Natural killer cell (primary cell): ENCODE results near the gene MYG1. TPM values are rescaled to one million over a fixed set of nuclear protein-coding genes. Genes with fewer than 3 reads are reported as not detected.
A peak's percentile ranks its signal among the peaks of the same experiment; 100 is the strongest.
"Not testable (repeated sequence)": the region's sequence is repeated elsewhere in the genome, so short reads cannot be mapped to it uniquely, and the experiment has no call there.

ENCODE experiments used
- ATAC-seq, 3 donors: fragments of 150-1000 bp in 2 of 3; fragments of 200-7000 bp in 1 of 3; cut with Tn5 transposase; 1 replicate in 1 of 3; 2 replicates in 2 of 3; pipeline ENCODE4 v1.10.0; 2021; ENCODE audit warnings: mild to moderate bottlenecking in 2 of 3, moderate library complexity in 2 of 3
- DNase-seq, 2 donors: peaks; one replicate each; pipeline versions ENCODE4 v3.0.0 to v3.0.0-alpha.2; 2013 to 2021; ENCODE audit warnings: mixed read lengths in 1 of 2
- H3K27ac ChIP-seq: one replicate; pipeline ENCODE4 v1.5.1; 2013; ENCODE audit warnings: mild to moderate bottlenecking, low read length
- H3K27me3 ChIP-seq: one replicate; pipeline ENCODE4 v1.6.1; 2013; ENCODE audit warnings: low read length; ENCODE audit not compliant: control insufficient read depth, insufficient read depth
- H3K36me3 ChIP-seq: one replicate; pipeline ENCODE4 v1.6.1; 2013; ENCODE audit warnings: low read length; ENCODE audit not compliant: control insufficient read depth, insufficient read depth
- H3K4me1 ChIP-seq: one replicate; pipeline ENCODE4 v1.6.1; 2013; ENCODE audit warnings: low read length; ENCODE audit not compliant: control insufficient read depth, insufficient read depth
- H3K4me3 ChIP-seq: one replicate; pipeline ENCODE4 v1.5.1; 2013; ENCODE audit warnings: low read length
- H3K9me3 ChIP-seq: one replicate; pipeline ENCODE4 v1.6.1; 2013; ENCODE audit warnings: low read length; ENCODE audit not compliant: control insufficient read depth, insufficient read depth
- H3K27ac Mint-ChIP-seq, 2 donors: one replicate each; pipeline ENCODE4 v1.8.0; 2022; ENCODE audit warnings: mild to moderate bottlenecking in 2 of 2, mixed read lengths in 2 of 2, moderate library complexity in 1 of 2
- H3K27me3 Mint-ChIP-seq, 2 donors: one replicate each; pipeline ENCODE4 v1.8.0; 2022; ENCODE audit warnings: low read depth in 2 of 2, mixed read lengths in 2 of 2
- H3K36me3 Mint-ChIP-seq: one replicate; pipeline ENCODE4 v1.8.0; 2022; ENCODE audit warnings: mixed read lengths
- H3K4me1 Mint-ChIP-seq, 2 donors: one replicate each; pipeline ENCODE4 v1.8.0; 2022; ENCODE audit warnings: mixed read lengths in 2 of 2
- H3K4me3 Mint-ChIP-seq: one replicate; pipeline ENCODE4 v1.8.0; 2022; ENCODE audit warnings: mild to moderate bottlenecking, moderate library complexity, mixed read lengths
- H3K9me3 Mint-ChIP-seq, 2 donors: one replicate each; pipeline ENCODE4 v1.8.0; 2022; ENCODE audit warnings: mixed read lengths in 2 of 2
- WGBS: methylation state at CpG from one replicate; pipeline ENCODE4 v1.1.7; 2013; ENCODE audit warnings: missing lambda C conversion rate; ENCODE audit not compliant: insufficient coverage; 5-methylcytosine and 5-hydroxymethylcytosine counted together
- intact Hi-C: fragments of 100-400 bp; cut with micrococcal nuclease; formaldehyde crosslinking; loops from one replicate; pipeline ENCODE4 v1.14.2; 2022
- total RNA-seq, 4 donors: library from RNA; stranded (reverse); fragments of 120-200 nt in 1 of 4; gene quantifications; one replicate each; pipeline versions ENCODE4 v1.2.3 to v1.2.4, GENCODE V29; 2013 to 2022
- TF ChIP-seq, protein P1 (sequence below): fragments of 200-600 bp; IDR thresholded peaks from one replicate; pipeline ENCODE4 v1.8.0; 2022; ENCODE audit warnings: antibody characterized with exemption

MYG1 gene
- total RNA-seq, 3 donors from 2014 or later (not counting 1 experiment from before 2014, with no cell fraction given) = 22.8 to 30.6 (median 28.1) TPM

DNA sequence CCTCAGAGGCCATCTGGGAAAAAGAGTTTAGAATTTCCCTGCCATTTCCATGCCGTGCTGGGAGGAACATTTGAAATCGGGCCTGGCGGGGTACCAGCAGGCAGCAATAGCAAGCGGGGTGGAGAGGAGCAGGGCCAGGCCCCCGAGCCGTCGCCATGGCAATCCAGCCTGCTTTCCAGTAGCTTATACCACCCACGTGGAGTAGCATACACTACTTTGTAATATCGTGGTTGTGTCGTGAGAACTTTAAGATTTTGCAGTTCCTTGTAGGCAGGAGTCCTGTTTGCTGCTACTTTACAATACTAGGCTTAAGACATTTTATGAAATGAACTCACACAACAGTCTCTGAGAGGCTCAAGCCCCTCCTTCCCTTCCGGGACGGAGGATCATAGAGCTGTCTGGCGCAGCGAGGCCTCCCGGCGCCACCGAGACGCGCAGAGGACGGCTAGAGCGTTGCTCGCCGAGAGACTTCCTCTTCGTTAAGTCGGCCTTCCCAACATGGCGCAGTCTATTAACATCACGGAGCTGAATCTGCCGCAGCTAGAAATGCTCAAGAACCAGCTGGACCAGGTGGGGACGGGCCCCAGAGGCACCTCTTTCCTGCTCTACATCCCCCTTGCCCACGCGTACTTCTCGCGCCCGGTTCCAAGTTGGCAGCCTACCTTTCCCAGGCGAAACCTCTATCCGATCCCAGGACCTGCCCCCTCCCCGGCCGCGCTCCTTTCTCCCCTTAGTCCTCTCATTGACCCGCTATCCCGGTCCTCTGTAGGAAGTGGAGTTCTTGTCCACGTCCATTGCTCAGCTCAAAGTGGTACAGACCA lies 4.2 kb upstream of the MYG1 start, which contains the start of gene PFDN5:
Gene PFDN5, plus strand, starts transcription at position 473 of the 821 bp plus-strand sequence. Its CDS starts 26 bp downstream, at position 499.
- ATAC-seq (peak; percentile 90 to 97 (median 92)), DNase-seq (peak; percentile 77 to 95)
- Histone ChIP-seq H3K4me3 (peak within 1 kb of the TSS; percentile 79), H3K9me3 (no peaks in the 10 kb centered on the region), H3K36me3 (peaks cover 10% of the 10 kb centered on the region), H3K27ac (peak within 1 kb of the TSS; percentile 75), H3K27me3 (no peaks in the 10 kb centered on the region), H3K4me1 (peaks cover 36% of the 10 kb centered on the region)
- intact Hi-C loops = loop anchor here (1.0 to 5.0 kb wide), 2 partner anchors 26 to 73 kb away; partner anchors contain the start of gene AAAS
- no peaks in the 10 kb centered on the region for H3K36me3 Mint-ChIP-seq
- WGBS = under 1% methylated on average over 36 of the region's 42 CpGs
- peak within 1 kb of the TSS; percentile 96 for H3K4me3 Mint-ChIP-seq
- peaks cover 42 to 46% of the 10 kb centered on the region in 2 donors for H3K4me1 Mint-ChIP-seq
- H3K27ac Mint-ChIP-seq = peak within 1 kb of the TSS; percentile 95 to 98
- no peaks in the 10 kb centered on the region for H3K27me3 Mint-ChIP-seq
- TF ChIP-seq, protein P1, sequence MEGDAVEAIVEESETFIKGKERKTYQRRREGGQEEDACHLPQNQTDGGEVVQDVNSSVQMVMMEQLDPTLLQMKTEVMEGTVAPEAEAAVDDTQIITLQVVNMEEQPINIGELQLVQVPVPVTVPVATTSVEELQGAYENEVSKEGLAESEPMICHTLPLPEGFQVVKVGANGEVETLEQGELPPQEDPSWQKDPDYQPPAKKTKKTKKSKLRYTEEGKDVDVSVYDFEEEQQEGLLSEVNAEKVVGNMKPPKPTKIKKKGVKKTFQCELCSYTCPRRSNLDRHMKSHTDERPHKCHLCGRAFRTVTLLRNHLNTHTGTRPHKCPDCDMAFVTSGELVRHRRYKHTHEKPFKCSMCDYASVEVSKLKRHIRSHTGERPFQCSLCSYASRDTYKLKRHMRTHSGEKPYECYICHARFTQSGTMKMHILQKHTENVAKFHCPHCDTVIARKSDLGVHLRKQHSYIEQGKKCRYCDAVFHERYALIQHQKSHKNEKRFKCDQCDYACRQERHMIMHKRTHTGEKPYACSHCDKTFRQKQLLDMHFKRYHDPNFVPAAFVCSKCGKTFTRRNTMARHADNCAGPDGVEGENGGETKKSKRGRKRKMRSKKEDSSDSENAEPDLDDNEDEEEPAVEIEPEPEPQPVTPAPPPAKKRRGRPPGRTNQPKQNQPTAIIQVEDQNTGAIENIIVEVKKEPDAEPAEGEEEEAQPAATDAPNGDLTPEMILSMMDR = no peak
- no peaks in the 10 kb centered on the region for H3K9me3 Mint-ChIP-seq

- H3K4me1 ChIP-seq = peaks cover 42% of the 10 kb centered on the region
- H3K4me3 ChIP-seq = peak overlapping the region; percentile 79
- intact Hi-C loops = loop anchor here (1.0 to 5.0 kb wide), 2 partner anchors 25 to 74 kb away; partner anchors contain the start of gene AAAS
- peak overlapping the region; percentile 75 for H3K27ac ChIP-seq
- H3K9me3 ChIP-seq = no peaks in the 10 kb centered on the region
- H3K36me3 ChIP-seq = peaks cover 10% of the 10 kb centered on the region
- Mint-ChIP-seq H3K27ac (peak overlapping the region; percentile 95 to 98), H3K36me3 (no peaks in the 10 kb centered on the region), H3K4me3 (peak overlapping the region; percentile 96), H3K4me1 (peaks cover 48 to 51% of the 10 kb centered on the region in 2 donors), H3K27me3 (no peaks in the 10 kb centered on the region), H3K9me3 (no peaks in the 10 kb centered on the region)
- no peak for DNase-seq
- H3K27me3 ChIP-seq = no peaks in the 10 kb centered on the region
- TF ChIP-seq, protein P1 = no peak
- 11% methylated on average over 9 of the region's 12 CpGs for WGBS
- ATAC-seq = peak in 2 of 3 donors; percentile 2
Observed at GRCh38 chr12:53295891-53296219, 3.6 kb upstream of the MYG1 start.

DNA sequence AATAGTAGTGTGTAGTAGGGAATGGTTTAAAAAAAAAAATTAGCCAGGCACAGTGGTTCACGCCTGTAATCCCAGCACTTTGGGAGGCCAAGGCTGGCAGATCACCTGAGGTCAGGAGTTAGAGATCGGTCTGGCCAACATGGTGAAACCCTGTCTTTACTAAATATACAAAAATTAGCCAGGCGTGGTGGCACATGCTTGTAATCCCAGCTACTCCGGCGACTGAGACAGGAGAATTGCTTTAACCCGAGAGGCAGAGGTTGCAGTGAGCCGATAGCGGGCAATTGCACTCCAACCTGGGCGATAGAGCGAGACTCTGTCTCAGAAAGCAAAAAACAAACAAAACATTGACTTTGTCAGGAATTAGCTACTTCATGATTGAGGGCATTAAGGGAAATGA lies 2.4 kb upstream of the MYG1 start:
- not testable (repeated sequence) for DNase-seq, ATAC-seq, H3K27me3 ChIP-seq, H3K9me3 ChIP-seq, H3K4me3 ChIP-seq, H3K36me3 Mint-ChIP-seq, H3K9me3 Mint-ChIP-seq, H3K27ac ChIP-seq, H3K27me3 Mint-ChIP-seq
- WGBS = 98% methylated on average over 10 of the region's 10 CpGs
- Mint-ChIP-seq H3K4me3 (peak overlapping the region; percentile 96), H3K4me1 (peaks cover 58 to 63% of the 10 kb centered on the region in 2 donors), H3K27ac (peak overlapping the region; percentile 53 to 98)
- peaks cover 50% of the 10 kb centered on the region for H3K4me1 ChIP-seq
- intact Hi-C loops = loop anchor here (5.0 kb wide), 1 partner anchor 75 kb away; no protein-coding TSS in a partner anchor
- peaks cover 14% of the 10 kb centered on the region for H3K36me3 ChIP-seq

DNA sequence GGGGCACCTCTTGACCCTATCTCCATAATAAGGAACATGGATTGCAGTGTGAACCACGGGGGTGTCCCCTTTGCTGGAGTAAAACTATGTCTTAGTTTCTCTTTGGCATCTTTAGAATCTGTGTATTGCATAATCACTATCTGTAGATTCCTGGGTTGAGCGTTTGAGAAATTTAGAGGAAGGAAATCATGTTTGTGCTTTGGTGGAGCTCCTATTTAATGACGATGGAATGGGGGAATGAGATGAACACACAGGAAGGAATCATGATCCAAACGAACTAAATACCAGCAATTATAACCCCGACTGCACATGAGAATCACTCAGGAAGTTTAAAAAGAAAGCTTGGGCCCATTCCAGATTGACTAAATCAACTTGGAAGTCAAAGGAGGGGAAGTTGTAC lies 1.3 kb upstream of the MYG1 start:
- Histone ChIP-seq H3K27ac (no peak overlapping the region), H3K4me3 (no peak overlapping the region), H3K9me3 (no peaks in the 10 kb centered on the region), H3K27me3 (no peaks in the 10 kb centered on the region), H3K4me1 (peaks cover 51% of the 10 kb centered on the region), H3K36me3 (peaks cover 23% of the 10 kb centered on the region)
- Mint-ChIP-seq H3K9me3 (no peaks in the 10 kb centered on the region), H3K27ac (peak overlapping the region; percentile 53 to 98), H3K4me3 (peak overlapping the region; percentile 70), H3K36me3 (no peaks in the 10 kb centered on the region), H3K27me3 (no peaks in the 10 kb centered on the region), H3K4me1 (peaks cover 65 to 74% of the 10 kb centered on the region in 2 donors)
- intact Hi-C loops = loop anchor here (5.0 kb wide), 1 partner anchor 76 kb away; no protein-coding TSS in a partner anchor
- ATAC-seq (no peak), DNase-seq (no peak)
- 48% methylated on average over 5 of the region's 5 CpGs for WGBS
- TF ChIP-seq, protein P1 = no peak
